Stimulated activated memory B cell treated with anti-CD40 and anti-IgM and Interleukin-4, amounts not matched to agents 10 μg/mL and 1 μg/mL and 100 μg/mL, for 72 hours (primary cell): ENCODE data around the gene MISP.
"Not testable (repeated sequence)": the region's sequence is repeated elsewhere in the genome, so short reads cannot be mapped to it uniquely, and the experiment has no call there.

Experiments used
- ATAC-seq: fragments of 150-1000 bp; cut with Tn5 transposase; 2 replicates; pipeline ENCODE4 v1.10.0; 2021
- H3K27ac Mint-ChIP-seq: one replicate; pipeline ENCODE4 v1.8.0; 2022; ENCODE audit warnings: mild to moderate bottlenecking, mixed read lengths
- H3K27me3 Mint-ChIP-seq: one replicate; pipeline ENCODE4 v1.8.0; 2022; ENCODE audit warnings: mixed read lengths
- H3K36me3 Mint-ChIP-seq: one replicate; pipeline ENCODE4 v1.8.0; 2022; ENCODE audit warnings: mixed read lengths
- H3K4me1 Mint-ChIP-seq: one replicate; pipeline ENCODE4 v1.8.0; 2022; ENCODE audit warnings: mixed read lengths
- H3K4me3 Mint-ChIP-seq: one replicate; pipeline ENCODE4 v1.8.0; 2022; ENCODE audit warnings: mild to moderate bottlenecking, moderate library complexity, mixed read lengths
- H3K9me3 Mint-ChIP-seq: one replicate; pipeline ENCODE4 v1.8.0; 2022; ENCODE audit warnings: mixed read lengths

Gene MISP

GRCh38 chr19:719636-720344, 31.1 kb upstream of the MISP start:
- Mint-ChIP-seq H3K4me1 (peaks cover 32% of the 10 kb centered on the region), H3K27me3 (peaks cover 75% of the 10 kb centered on the region), H3K4me3 (no peak overlapping the region), H3K9me3 (peaks cover 6% of the 10 kb centered on the region), H3K27ac (no peak overlapping the region), H3K36me3 (peaks cover 8% of the 10 kb centered on the region)
- no peak for ATAC-seq

GRCh38 chr19:720345-721160, 30.4 kb upstream of the MISP start:
- Mint-ChIP-seq H3K4me1 (peaks cover 32% of the 10 kb centered on the region), H3K36me3 (peaks cover 4% of the 10 kb centered on the region), H3K4me3 (no peak overlapping the region), H3K27ac (no peak overlapping the region), H3K27me3 (peaks cover 73% of the 10 kb centered on the region), H3K9me3 (peaks cover 3% of the 10 kb centered on the region)
- peak; percentile 61 for ATAC-seq

- no peaks in the 10 kb centered on the region for H3K9me3 Mint-ChIP-seq
- ATAC-seq: no peak
- H3K27ac Mint-ChIP-seq: no peak overlapping the region
- no peaks in the 10 kb centered on the region for H3K36me3 Mint-ChIP-seq
- peak overlapping the region; percentile 18 for H3K4me3 Mint-ChIP-seq
- peaks cover 32% of the 10 kb centered on the region for H3K4me1 Mint-ChIP-seq
- peaks cover 74% of the 10 kb centered on the region for H3K27me3 Mint-ChIP-seq
Observed at GRCh38 chr19:722553-723101, 28.3 kb upstream of the MISP start.

GRCh38 chr19:723247-723646, 27.7 kb upstream of the MISP start:
- H3K27ac Mint-ChIP-seq: no peak overlapping the region
- peaks cover 28% of the 10 kb centered on the region for H3K4me1 Mint-ChIP-seq
- H3K36me3 Mint-ChIP-seq: no peaks in the 10 kb centered on the region
- no peak overlapping the region for H3K4me3 Mint-ChIP-seq
- peaks cover 74% of the 10 kb centered on the region for H3K27me3 Mint-ChIP-seq
- no peak for ATAC-seq
- H3K9me3 Mint-ChIP-seq: no peaks in the 10 kb centered on the region

- no peak for ATAC-seq
- no peak overlapping the region for H3K4me3 Mint-ChIP-seq
- peaks cover 71% of the 10 kb centered on the region for H3K27me3 Mint-ChIP-seq
- peaks cover 23% of the 10 kb centered on the region for H3K4me1 Mint-ChIP-seq
- H3K36me3 Mint-ChIP-seq: no peaks in the 10 kb centered on the region
- no peaks in the 10 kb centered on the region for H3K9me3 Mint-ChIP-seq
- H3K27ac Mint-ChIP-seq: no peak overlapping the region
Observed at GRCh38 chr19:723714-724113, 27.2 kb upstream of the MISP start.

- no peak for ATAC-seq
- H3K4me3 Mint-ChIP-seq: no peak overlapping the region
- no peak overlapping the region for H3K27ac Mint-ChIP-seq
- peaks cover 66% of the 10 kb centered on the region for H3K27me3 Mint-ChIP-seq
- H3K36me3 Mint-ChIP-seq: no peaks in the 10 kb centered on the region
- no peaks in the 10 kb centered on the region for H3K9me3 Mint-ChIP-seq
- peaks cover 23% of the 10 kb centered on the region for H3K4me1 Mint-ChIP-seq
Observed at GRCh38 chr19:725461-726089, 25.3 kb upstream of the MISP start.

GRCh38 chr19:726993-727956, 23.6 kb upstream of the MISP start:
- Mint-ChIP-seq H3K9me3 (no peaks in the 10 kb centered on the region), H3K27me3 (peaks cover 55% of the 10 kb centered on the region), H3K4me1 (peaks cover 15% of the 10 kb centered on the region), H3K36me3 (no peaks in the 10 kb centered on the region), H3K4me3 (no peak overlapping the region), H3K27ac (no peak overlapping the region)
- peak; percentile 46 for ATAC-seq

GRCh38 chr19:728011-728410, 22.9 kb upstream of the MISP start:
- Mint-ChIP-seq H3K4me1 (peaks cover 9% of the 10 kb centered on the region), H3K36me3 (no peaks in the 10 kb centered on the region), H3K27me3 (peaks cover 53% of the 10 kb centered on the region), H3K9me3 (no peaks in the 10 kb centered on the region), H3K4me3 (no peak overlapping the region), H3K27ac (no peak overlapping the region)
- ATAC-seq: no peak

- ATAC-seq, H3K27ac Mint-ChIP-seq, H3K4me1 Mint-ChIP-seq, H3K4me3 Mint-ChIP-seq, H3K9me3 Mint-ChIP-seq, H3K36me3 Mint-ChIP-seq: not testable (repeated sequence)
- peaks cover 54% of the 10 kb centered on the region for H3K27me3 Mint-ChIP-seq
Observed at GRCh38 chr19:729564-729963, 21.3 kb upstream of the MISP start.

- H3K4me3 Mint-ChIP-seq: no peak overlapping the region
- H3K9me3 Mint-ChIP-seq: no peaks in the 10 kb centered on the region
- ATAC-seq: peak; percentile 14
- peaks cover 59% of the 10 kb centered on the region for H3K27me3 Mint-ChIP-seq
- peaks cover 6% of the 10 kb centered on the region for H3K4me1 Mint-ChIP-seq
- no peaks in the 10 kb centered on the region for H3K36me3 Mint-ChIP-seq
- H3K27ac Mint-ChIP-seq: no peak overlapping the region
Observed at GRCh38 chr19:729965-730668, 20.8 kb upstream of the MISP start.

GRCh38 chr19:731000-731399, 19.9 kb upstream of the MISP start:
- no peak overlapping the region for H3K4me3 Mint-ChIP-seq
- H3K4me1 Mint-ChIP-seq: peaks cover 6% of the 10 kb centered on the region
- ATAC-seq: no peak
- H3K27me3 Mint-ChIP-seq: peaks cover 50% of the 10 kb centered on the region
- H3K36me3 Mint-ChIP-seq: no peaks in the 10 kb centered on the region
- no peak overlapping the region for H3K27ac Mint-ChIP-seq
- H3K9me3 Mint-ChIP-seq: no peaks in the 10 kb centered on the region

- no peak for ATAC-seq
- H3K27ac Mint-ChIP-seq: no peak overlapping the region
- H3K4me1 Mint-ChIP-seq: peaks cover 11% of the 10 kb centered on the region
- no peaks in the 10 kb centered on the region for H3K9me3 Mint-ChIP-seq
- no peak overlapping the region for H3K4me3 Mint-ChIP-seq
- H3K36me3 Mint-ChIP-seq: no peaks in the 10 kb centered on the region
- peaks cover 47% of the 10 kb centered on the region for H3K27me3 Mint-ChIP-seq
Observed at GRCh38 chr19:732148-733069, 18.5 kb upstream of the MISP start.

- Mint-ChIP-seq H3K9me3 (no peaks in the 10 kb centered on the region), H3K4me1 (peaks cover 14% of the 10 kb centered on the region), H3K27me3 (peaks cover 60% of the 10 kb centered on the region), H3K27ac (no peak overlapping the region), H3K36me3 (no peaks in the 10 kb centered on the region), H3K4me3 (no peak overlapping the region)
- no peak for ATAC-seq
Observed at GRCh38 chr19:734716-735115, 16.2 kb upstream of the MISP start.
